COR-L47 (cell line): ENCODE data around the gene KCNJ14.

Experiments used
- DNase-seq: peaks from one replicate; lab custom pipeline; 2025; lab: John Stamatoyannopoulos, UW

KCNJ14 gene

DNA sequence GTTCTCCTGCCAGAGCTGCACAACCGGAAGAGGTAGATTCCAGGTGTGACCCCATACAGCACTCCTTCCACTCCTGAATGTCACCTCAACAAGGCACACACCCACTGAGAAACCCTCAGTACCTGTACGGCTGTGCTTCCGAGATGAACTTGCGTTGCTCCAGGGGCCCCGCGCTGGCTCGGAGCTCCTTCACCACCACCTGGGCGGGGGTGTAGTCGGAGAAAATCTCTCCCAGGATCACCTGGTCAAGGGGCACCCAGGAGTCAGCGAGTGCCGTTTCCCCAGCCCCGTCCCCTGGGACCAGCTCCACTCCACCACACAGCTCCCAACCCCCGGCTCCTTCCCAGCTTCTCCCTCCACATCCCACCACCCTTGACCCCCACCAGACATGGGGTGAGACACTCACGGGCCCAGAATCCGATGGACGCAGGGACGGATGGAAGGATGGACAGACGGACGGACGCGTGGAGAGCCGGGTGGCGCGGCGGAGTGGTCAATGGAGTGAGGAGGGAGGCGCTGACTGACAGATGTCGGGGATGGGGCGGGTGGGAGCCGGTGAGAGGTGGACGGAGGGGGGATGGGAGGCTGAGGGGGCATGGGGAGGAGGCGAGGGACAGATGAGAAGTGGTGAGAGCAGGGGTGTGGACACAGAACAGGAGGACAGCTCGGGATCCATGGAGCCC is 53.5 kb downstream of the KCNJ14 start:
- no peak for DNase-seq

DNA sequence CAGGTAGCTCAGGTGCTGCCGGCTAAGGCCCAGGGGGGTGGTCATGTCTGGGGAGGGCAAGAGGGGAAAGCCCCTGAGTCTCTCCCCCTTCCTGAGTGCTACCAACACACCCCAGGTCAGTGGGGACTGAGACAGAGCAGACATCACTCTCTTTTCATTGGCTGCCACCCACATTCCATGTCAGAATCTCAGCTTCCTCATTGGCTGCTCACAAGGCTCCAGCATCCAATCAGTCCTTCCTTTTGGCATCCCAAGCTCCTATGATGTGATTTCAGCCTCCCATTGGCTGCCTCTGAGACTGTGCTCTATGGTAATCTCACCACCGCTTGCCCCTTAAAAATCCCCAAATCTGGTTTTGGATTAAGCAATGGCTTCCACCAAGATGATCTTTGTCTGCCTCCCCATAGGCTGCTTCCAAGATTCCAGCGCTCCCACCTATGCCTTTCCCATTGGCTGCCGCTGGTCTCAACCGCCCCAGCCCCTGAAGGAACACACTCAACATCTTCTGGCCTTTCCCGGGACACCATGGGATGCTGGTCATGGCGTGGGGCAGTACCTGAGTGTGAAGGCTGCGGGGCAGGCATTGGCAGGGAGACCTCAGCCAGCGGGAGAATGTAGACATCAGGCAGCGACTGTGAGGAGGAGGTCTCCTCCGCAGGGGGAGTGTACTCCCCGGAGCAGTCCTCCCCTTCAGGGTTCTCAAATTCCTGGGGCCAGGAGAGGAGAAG is 54.3 kb downstream of the KCNJ14 start:
- no peak for DNase-seq

DNA sequence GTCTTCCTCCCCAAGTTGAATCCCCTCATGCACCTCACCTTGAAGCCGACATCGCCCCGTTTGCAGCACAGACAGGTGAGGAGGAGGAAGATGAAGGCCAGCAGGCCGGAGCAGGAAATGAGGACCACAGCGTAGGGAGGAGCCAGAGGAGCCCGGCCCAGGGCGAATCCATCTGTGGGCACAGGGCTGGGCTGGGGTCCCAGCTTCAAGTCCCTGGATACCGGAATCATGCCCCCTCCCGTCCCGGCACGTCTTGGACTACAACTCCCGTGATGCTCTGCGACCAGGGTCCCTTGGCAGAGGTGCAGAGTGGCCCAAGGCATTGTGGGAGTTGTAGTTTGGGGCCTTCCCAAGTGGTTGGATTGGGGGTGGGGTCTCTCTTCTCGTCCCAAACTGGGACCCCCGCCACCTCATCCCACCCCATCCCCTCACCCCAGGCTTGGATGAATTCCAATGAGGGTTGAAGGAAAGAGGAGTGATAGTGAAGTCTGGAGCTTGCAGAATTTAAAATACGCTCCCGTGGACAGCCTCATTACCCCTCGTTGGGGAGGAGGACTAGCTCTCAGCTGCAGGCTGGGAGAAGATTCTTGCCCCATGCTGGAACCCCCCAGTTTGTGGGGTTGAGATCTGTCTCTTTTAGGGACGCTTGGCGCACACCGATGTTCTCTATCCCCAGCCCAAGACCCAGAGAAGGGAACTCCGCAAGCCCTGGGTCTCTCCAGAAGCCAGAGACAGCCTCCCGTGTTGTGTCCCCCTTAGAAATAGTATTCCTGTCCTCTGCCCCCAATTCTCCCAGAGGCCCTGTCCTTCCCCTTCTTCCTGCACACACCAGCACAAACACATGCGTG is 55.3 kb downstream of the KCNJ14 start:
- DNase-seq, result peak; percentile 53

DNA sequence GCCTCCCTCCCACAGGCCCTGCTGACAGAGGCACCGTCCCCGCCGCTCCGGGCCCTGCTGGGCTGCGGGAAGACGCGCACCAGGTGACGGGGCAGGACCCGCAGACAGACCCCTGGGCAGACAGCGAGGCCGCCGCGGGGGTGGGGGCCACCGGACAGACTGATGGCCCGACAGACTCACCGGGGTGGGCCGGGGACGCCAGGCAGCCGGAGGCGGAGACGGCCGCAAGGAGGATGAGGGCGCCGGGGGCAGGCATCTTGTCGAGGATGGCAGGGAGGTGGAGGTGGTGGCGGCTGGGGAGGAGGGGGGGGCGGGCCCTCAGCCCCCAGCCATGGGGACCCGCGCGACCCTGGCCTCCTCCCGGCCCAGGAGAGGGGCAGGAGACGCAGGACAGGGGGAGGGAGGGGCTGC is 56.0 kb downstream of the KCNJ14 start:
- DNase-seq, result no peak

DNA sequence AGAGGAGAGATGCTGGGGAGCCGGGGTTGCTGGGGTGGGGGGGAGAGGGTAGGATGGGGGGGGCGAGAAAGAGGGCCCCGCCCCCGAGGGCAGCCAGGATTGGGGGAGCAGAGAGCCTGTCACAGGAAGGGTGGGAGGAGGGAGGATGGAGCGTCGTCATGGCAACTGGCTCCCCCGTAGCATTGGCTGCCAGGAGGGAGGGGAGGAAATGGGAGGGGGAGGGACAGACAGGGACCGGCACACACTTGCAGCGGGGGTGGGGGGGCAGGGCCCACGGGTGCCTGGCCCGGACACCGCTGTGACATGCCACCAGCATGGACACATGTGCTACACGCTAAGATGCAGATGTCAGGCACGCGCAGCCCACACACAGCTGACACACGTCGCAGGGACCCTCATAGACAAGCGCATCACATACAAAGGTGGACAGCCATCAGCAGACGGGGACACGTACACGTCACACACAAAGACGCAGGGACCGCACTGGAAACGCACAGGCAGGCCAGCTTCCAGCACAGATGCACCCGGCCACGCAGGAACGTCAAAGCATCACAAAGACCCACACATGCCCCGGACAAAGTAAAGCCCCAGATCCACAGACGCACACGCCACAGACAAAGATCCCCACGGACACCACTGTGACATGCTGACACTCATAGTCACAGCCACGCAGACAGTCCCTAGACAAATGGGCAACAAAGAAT is 56.6 kb downstream of the KCNJ14 start, which contains the start of gene LMTK3:
Gene LMTK3, minus strand, starts transcription at position 36 of the 704 bp plus-strand sequence. CDS start 259 bp downstream, outside the sequence.
- DNase-seq, result peak; percentile 90

DNA sequence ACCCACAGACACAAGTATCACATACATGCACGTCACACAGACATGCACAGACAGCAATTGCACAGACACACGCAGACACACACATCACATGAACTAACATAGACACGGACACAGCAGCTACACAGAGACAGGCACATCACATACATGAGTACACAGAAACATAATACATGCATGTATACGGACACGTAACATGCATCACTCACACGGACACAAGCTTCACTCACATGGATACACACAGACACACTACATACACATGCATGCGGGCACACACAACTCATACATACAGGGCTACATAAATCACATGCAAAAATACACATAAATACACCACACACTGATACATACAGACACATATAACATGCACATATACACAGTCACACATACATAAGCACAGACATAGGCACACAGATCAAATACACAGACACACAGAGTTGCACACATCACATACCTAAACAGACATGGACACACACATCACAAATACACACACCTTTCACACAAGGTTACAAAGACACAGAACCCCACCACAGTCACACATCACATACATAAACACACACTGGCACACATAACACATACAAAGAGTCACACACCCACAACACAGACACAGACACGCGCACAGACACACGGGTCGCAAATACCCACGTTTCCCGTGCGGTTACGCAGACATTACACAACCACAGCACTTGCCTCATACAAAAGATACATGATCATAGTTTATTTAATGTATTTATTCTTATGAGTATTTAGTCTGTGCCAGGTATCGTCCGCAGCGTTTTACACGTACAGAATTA is 57.3 kb downstream of the KCNJ14 start:
- DNase-seq, result no peak

DNA sequence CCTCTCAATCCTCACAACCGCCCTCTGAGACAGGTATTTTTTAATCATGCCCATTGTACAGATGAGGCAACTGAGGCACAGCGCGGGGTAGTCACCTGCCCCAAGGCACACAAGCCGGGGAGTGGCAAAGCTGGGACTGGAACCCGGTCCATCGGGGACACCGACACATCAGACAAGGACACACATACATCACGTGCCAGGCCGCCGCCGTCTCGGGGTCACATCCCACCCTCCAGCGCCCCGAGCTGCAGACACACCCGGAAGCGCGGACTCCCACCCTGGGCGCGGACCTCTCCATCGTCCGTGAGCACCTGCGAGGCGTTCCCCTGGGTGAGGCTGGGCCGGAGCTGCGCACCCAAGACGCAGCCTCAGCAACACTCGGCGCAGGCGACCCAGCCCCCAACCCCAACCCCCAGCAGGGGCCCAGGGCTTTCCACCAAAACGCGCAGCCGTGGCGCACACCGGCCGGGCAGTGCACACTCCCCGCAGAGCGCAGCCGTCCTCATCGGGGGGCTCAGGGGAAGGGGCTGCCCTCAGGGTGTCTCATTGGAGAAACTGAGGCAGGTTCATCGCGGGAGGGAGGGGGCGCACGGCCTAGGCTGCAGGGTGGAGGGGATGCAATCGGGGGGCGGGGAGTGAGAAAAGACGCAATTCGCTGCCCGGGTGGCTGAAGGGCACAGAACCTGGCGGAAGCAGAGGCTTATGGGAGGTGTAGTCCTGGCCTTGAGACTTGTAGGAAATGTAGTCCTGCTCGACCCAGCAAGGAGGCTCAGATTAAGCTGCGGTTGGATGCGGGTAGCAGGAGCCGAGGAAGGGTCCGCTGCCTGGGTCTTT is 58.1 kb downstream of the KCNJ14 start:
- peak; percentile 70 for DNase-seq

DNA sequence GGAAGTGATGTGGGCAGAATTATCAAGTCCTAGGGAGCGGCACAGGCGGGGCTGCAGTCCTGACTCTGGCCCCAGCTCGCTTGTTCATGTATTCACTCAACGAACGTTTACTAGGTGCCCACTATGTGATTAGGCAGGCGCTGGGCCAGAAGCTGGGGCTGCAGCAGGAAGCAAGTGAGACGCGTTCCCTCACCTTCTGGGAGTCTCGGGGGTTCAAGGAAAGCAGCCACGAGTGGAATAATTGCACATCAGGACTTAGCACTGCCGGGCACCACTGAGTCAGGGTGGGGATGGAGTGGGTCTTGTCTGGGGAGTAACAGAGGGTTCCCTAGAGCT is 58.7 kb downstream of the KCNJ14 start:
- no peak for DNase-seq

DNA sequence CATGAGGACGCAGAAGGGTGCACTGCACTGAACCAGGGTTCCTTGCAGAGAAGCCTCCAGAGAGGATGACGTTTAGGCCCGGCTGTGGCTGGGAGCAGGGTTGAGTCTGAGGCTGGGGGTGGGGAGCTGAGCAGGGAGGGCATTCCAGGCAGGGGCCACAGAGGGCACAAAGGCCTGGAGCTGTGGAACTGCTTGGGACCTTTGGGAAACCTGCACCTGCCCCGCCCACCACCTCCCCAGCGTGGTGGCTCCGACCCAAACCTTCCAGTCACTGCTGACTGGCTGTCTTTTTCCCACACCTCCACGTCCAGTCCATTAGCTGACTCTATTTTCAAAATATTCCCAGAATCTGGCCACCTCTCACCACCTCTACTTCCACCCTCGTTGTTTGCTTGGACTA is 61.2 kb downstream of the KCNJ14 start:
- DNase-seq, result no peak
